Neural progenitor cell (in vitro differentiated cells): ENCODE measurements around the gene THAP11.

Experiments used
- EZH2 ChIP-seq: fragments of 200-600 bp; sonication (generic); IDR thresholded peaks from 2 replicates; pipeline ENCODE4 v1.6.1; 2017; ENCODE audit warnings: antibody characterized with exemption, mild to moderate bottlenecking, moderate library complexity
- EZH2phosphoT487 ChIP-seq: fragments of 200-600 bp; sonication (generic); IDR thresholded peaks from 2 replicates; pipeline ENCODE4 v1.6.1; 2017; ENCODE audit warnings: antibody characterized with exemption
- TF ChIP-seq, protein P1 (sequence below): fragments of 200-600 bp; sonication (generic); IDR thresholded peaks from 2 replicates; pipeline ENCODE4 v1.5.1; 2017; ENCODE audit warnings: antibody characterized with exemption, mild to moderate bottlenecking

GRCh38 chr16:67803894-67804293 lies 38.2 kb upstream of the THAP11 start:
- TF ChIP-seq EZH2phosphoT487: no peak
- TF ChIP-seq EZH2: no peak
- TF ChIP-seq, protein P1, sequence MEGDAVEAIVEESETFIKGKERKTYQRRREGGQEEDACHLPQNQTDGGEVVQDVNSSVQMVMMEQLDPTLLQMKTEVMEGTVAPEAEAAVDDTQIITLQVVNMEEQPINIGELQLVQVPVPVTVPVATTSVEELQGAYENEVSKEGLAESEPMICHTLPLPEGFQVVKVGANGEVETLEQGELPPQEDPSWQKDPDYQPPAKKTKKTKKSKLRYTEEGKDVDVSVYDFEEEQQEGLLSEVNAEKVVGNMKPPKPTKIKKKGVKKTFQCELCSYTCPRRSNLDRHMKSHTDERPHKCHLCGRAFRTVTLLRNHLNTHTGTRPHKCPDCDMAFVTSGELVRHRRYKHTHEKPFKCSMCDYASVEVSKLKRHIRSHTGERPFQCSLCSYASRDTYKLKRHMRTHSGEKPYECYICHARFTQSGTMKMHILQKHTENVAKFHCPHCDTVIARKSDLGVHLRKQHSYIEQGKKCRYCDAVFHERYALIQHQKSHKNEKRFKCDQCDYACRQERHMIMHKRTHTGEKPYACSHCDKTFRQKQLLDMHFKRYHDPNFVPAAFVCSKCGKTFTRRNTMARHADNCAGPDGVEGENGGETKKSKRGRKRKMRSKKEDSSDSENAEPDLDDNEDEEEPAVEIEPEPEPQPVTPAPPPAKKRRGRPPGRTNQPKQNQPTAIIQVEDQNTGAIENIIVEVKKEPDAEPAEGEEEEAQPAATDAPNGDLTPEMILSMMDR: no peak
